Vagina (tissue), 2 donors: ENCODE measurements around the gene KIF19.

Experiments
- POLR2A ChIP-seq, 2 donors: fragments of 450-650 bp; IDR thresholded peaks; one replicate each; pipeline ENCODE4 v1.6.1; 2017; ENCODE audit warnings: antibody characterized with exemption in 2 of 2, mild to moderate bottlenecking in 2 of 2, moderate library complexity in 2 of 2
- POLR2AphosphoS5 ChIP-seq, 2 donors: sonication (generic); formaldehyde crosslinking; IDR thresholded peaks; one replicate each; pipeline ENCODE4 v1.9.0; 2017; ENCODE audit warnings: antibody characterized with exemption in 2 of 2, mild to moderate bottlenecking in 2 of 2, low read depth in 1 of 2; ENCODE audit not compliant: insufficient read depth in 1 of 2
- TF ChIP-seq, protein P1 (sequence below), 3 experiments: fragments of 450-650 bp in 2 of 3; fragments of 200-600 bp in 1 of 3; sonication (generic) in 1 of 3; IDR thresholded peaks; one replicate each; pipeline ENCODE4 v1.5.1; 2017 to 2019; ENCODE audit warnings: antibody characterized with exemption in 3 of 3, mild to moderate bottlenecking in 2 of 3, moderate library complexity in 2 of 3

DNA sequence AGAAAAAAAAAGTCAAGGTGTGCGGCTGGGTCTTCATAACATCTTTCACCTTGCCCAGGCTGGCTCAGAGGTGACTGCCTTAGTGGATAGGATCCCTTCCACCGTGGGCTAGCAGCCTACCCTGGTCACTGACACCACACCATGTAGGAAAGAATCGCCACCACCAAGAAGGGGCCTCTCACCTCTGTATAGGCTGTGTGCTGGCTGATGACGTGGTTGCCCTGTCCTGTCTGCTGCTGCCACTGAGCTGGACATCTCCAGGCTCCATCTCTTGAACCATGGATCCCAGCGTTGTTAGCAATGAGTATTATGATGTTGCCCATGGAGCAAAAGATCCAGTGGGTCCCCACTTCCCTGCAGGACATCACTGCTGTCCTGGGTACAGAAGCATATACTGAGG lies 41.2 kb downstream of the KIF19 start, which contains the start of gene GPR142:
- TF ChIP-seq POLR2A (IDR thresholded peaks at IDR 0.05) (no peak), POLR2AphosphoS5 (IDR thresholded peaks at IDR 0.05; ENCODE audit: insufficient read depth in 1 of 2, low read depth in 1 of 2) (no peak)
- TF ChIP-seq, protein P1, sequence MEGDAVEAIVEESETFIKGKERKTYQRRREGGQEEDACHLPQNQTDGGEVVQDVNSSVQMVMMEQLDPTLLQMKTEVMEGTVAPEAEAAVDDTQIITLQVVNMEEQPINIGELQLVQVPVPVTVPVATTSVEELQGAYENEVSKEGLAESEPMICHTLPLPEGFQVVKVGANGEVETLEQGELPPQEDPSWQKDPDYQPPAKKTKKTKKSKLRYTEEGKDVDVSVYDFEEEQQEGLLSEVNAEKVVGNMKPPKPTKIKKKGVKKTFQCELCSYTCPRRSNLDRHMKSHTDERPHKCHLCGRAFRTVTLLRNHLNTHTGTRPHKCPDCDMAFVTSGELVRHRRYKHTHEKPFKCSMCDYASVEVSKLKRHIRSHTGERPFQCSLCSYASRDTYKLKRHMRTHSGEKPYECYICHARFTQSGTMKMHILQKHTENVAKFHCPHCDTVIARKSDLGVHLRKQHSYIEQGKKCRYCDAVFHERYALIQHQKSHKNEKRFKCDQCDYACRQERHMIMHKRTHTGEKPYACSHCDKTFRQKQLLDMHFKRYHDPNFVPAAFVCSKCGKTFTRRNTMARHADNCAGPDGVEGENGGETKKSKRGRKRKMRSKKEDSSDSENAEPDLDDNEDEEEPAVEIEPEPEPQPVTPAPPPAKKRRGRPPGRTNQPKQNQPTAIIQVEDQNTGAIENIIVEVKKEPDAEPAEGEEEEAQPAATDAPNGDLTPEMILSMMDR (IDR thresholded peaks at IDR 0.05): no peak
